Stimulated activated CD4-positive, alpha-beta T cell treated with anti-CD3 and anti-CD28 coated beads, Interleukin-15, amount 100 ng/mL, for 24 hours (primary cell): ENCODE results near the gene PRR33.
"Not testable (repeated sequence)": the region's sequence is repeated elsewhere in the genome, so short reads cannot be mapped to it uniquely, and the experiment has no call there.

Experiments used
- DNase-seq: peaks from one replicate; pipeline ENCODE4 v3.0.0-alpha.2; 2020

The PRR33 gene

GRCh38 chr11:1888811-1889210 is 2.9 kb downstream of the PRR33 start:
- no peak for DNase-seq

DNA sequence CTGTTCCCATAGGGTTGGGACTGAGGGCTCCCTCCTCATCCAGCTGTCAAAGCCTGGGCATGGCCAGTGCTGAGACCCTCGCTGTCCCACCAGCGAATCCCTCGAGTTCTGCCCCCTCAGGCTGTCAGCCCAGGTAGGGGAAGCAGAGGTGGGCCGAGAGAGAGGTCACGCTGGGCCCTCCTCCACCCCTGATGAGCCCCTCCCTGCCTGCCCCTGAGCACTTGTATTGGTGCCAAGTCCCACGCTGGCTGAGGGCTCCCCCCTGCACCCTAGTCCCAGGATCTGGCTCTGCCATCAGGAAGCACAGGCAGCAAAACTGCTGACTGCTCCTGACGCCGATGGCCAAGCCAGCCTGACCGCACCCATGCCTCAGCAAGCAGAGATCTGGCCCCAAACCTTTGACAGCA is 3.3 kb downstream of the PRR33 start:
- DNase-seq = no peak

DNA sequence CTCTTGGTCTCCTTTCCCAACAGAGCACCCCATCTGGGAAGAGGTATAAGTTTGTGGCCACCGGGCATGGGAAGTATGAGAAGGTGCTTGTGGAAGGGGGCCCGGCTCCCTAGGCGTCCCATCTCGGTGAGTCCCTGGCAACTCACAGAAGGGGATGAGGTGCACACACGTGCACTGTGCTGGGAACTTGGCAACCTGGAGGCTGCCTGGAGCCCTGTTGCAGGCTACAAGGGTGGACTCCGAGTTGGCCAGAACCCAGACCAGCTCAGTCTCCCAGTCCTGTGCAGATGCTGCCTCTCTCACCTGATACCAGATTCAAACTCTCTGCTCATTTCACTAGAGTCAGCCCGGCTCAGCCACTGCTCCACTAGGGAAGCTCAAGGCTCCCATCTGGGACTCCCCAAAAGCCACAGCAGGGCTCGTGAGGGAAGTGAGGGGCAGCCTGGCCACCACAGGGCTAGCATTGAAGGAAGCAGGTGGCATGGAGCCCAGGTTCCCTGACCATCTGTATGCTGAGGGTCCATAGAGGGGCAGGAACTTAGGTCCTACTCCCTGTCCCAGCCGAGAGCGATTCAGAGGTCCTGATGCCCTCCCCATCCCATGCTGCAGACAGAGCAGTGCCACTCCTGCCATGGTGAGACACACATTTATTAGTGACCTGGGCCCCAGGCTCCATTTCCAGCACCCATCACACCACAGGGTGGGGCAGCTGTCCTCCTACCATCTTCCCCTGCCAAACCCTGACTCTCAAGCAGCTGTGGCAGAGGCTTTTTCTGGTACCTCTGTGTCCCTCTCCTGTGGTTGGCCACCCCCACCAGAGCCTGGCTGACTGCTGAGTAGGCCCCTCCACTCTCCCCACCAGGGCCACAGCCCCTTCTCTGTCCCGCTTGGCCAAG is 4.0 kb downstream of the PRR33 start:
- DNase-seq = no peak

DNA sequence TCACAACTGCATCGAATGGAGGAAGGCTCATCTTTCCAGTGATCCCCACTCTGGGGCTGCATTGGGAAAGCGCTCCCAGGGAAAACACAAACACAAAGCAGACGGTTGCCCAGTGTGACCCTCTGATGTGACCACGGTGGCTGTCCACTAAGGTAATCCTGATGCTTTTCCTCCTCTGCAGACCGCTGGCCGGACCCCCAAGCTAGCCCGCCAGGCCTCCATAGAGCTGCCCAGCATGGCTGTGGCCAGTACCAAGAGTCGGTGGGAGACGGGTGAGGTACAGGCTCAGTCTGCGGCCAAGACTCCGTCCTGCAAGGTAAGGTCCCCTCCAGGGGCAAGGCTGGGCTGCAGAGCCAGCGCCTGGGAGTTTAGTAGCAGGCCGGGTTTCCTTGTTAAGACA is 5.1 kb downstream of the PRR33 start:
- DNase-seq = not testable (repeated sequence)

DNA sequence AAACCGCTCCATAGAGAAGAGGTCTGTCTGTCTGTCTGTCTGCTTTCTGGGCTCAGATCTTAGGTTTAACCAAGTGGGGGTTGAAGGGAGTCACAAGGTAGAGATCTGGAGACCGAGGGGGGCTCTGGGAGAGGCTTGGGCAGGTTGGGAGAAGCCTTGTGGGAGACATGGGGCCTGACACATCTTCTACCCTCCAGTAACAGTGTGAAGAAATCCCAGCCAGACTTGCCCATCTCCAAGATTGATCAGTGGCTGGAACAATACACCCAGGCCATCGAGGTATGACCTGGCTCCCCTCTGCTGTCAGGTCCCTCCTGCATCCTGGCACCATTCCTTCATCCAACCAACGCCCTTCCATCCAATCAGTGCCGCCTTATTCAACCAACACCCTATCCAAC is 7.4 kb downstream of the PRR33 start:
- DNase-seq = no peak

GRCh38 chr11:1883346-1884302 is 8.1 kb downstream of the PRR33 start:
- DNase-seq = no peak

DNA sequence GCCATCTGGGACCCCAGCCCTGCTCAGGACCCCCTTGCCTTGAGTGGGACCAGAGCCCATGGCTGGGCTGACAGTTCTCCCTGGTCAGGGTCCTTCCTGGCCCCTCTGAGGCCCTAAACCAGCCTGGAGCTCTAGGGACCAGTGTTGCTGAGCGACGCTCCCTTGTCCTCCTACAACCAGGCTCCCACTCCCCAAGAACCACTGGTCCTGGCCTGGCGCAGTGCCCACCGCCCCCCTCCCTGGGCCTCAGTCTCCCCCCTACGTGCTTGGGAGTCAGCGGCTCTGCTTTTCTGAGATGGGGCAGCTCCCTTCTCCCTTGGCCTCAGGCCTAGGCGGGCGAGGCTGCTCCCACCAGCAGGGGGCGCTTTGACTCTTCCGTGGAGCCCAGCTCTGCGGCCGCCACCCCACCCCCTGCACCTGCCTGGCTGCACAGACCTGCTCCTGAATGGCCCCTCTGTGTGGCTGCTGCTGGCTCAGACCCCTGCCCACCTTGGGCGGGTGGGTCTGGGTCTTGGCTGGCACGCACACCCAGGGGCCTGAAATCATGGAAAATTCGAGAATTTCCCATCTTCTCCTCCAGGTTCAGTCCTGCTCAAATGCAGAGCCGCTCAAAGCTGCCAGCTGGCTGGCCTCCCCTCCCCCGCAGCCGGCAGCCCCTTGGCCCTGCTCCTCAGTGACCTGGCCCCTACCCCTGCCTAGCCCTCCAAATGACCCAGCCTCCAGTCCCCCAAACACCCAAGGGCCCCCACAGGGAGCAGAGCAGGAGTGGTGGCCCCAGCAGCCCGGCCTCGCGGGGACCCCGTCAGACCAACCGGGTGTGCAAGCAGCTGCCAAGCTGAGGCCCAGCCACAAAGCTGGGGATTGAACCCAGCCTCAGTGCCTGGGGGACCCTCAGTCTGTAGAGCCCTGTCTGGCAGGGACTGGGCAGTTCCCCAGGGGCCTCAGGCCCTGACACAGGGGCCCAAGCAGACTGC is 9.1 kb downstream of the PRR33 start:
- peak; percentile 88 for DNase-seq

GRCh38 chr11:1881442-1882264 is 10.0 kb downstream of the PRR33 start:
- DNase-seq = no peak

GRCh38 chr11:1880746-1881441 is 10.8 kb downstream of the PRR33 start:
- no peak for DNase-seq

DNA sequence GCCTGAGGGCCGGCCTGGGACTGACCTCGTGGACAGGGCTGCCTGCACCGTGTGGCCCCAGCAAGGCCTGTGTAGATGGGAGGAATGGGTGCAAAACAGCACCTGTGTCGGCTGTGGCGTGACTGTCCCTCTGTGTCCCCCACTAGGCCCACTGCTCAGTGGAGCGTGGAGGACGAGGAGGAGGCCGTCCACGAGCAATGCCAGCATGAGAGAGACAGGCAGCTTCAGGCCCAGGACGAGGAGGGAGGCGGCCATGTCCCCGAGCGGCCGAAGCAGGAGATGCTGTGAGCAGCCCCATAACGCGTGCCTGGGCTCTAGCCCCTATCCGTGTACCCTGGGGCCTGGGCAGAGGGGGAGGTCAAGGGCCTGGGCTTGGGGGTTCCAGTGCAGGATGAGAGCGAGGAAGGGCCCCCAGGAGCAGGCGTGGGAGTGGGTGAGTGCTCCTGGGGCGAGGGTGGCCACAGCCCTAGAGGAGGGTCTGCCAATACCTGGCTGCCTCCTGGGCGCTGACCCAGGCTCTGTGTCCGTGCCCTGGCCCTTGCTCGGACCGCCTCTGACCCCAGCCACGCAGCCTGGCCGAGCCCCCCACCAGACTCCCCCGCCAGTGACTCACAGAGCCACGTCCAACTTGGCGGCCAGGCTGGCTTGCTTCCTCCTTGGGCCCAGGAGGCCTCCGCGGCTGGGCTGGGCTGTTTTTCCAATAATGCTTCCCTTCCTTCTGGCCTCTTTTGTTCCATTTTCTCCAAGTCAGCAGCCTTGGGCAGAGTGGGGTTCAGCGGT is 11.6 kb downstream of the PRR33 start:
- DNase-seq = no peak

GRCh38 chr11:1879342-1879940 is 12.3 kb downstream of the PRR33 start:
- DNase-seq = no peak

DNA sequence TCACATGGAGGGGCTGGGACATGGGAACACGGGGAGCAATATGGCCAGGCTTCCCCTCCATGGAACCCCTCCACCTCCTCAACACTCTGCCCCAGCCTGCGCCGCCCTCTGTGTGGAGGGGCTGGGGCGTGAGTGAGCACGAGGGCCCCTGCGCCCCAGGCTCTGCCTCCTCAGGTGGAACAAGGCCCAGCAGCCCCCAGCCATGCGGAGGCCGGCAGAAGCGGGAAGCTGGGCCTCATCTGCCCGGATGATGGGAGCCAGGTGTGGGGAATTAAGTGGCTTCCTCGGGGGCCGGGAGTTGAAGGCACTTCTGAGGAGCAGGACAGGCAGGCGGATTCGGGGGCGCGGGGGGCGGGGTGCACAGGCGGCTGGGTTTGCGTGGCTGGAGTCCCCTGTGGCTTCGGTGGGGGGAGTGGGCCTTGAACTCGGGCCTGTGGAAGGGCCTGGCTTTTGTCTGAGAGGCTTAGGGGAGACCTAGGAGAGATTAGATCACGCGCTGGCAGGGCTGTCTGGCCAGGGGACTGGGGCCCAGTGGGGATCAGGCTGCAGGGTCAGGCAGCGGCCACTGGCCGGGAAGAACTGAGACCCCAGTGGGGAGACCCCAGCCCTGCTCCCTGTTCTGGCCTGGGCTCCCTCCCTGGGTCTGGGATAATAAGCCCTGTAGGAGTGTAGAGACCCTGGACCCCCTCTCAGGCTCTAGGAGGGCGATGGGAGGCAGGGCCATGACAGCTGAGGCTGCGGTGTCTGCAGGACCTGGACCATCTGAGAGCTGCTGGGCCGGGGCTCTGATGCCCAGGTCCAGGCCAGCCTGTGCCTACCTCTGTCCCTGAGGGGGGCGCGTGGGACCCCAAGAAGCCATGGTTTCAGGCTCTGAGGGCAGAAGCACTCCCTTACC is 13.3 kb downstream of the PRR33 start:
- DNase-seq = no peak

DNA sequence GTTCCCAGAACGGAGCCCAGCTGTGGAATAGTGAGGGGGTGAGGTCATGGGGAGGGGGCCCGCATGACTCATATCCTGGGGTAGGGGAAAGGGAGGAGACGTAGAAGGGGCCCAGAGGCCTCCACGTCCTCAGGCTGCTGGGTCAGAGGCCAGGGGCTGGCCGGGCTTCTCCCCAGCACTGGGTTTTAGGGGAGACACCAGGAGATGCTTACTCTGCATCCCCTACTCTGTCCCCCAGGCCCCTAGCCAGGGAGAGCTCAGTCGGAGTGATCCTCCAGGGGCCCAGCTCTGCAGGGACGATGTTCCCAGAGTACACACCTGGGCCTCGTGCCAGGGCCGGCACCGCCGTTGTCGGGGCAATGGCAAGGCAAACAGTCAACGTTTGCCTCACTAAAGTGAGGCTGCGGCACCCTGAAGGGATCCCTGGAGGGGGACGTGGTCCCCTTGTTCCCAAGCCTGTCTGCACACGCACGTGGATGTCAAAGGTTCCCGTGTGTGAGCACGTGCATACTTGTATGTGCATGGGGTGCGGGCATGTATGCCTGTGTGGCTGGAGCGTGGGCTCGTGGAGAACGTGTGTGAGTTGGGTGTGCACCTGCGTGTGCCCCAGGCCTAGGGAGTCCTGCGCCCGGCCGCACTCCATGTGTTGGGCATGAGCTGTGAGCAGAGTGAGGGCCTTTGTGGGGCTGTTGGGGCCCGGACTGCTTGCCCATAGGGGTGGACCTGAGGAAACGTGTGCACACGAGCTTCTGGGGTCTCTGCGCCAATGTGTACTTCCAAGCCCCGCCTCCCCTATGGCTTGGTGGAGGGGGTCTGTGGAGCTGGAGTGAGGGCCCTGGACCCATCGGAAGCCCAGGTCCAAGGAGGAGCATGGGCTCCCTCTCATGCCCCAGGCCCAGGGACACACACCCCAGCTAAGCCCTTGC is 14.2 kb downstream of the PRR33 start:
- no peak for DNase-seq

DNA sequence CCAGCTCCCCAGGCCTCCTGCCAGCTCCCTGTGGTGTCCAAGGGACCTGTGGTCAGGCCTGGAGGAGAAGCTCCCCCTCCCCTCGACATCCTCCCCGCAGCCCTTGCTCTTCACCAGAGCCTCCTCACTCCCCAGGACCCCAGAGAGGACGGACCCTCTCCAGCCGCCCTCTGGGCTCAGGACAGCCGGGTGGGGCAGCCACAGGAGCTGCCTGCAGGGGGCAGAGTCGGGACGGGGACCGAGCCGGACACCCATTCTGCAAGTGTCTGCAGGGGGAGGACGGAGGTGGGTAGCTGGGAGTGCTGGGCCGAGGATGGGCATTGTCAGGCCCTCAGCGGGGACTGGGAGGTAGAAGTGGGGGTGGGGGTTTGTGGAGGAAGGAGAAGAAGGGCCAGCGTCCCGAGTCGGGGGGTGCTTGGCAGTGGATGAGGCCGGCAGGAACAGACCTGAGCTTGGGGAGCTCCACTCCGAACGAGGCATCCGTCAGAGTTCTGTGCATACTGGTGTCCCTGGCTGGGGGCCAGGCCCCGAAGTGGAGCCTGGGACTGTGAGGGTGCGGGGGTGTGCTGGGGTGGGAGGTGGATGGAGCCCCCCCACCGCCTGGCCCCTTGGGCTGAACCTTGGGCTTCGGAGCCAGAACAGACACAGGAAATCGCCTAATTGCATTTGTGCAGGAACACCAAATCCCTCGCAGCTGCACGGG is 15.2 kb downstream of the PRR33 start:
- peak; percentile 36 for DNase-seq

- DNase-seq = not testable (repeated sequence)
Measured at GRCh38 chr11:1875851-1876301, 15.8 kb downstream of the PRR33 start.

DNA sequence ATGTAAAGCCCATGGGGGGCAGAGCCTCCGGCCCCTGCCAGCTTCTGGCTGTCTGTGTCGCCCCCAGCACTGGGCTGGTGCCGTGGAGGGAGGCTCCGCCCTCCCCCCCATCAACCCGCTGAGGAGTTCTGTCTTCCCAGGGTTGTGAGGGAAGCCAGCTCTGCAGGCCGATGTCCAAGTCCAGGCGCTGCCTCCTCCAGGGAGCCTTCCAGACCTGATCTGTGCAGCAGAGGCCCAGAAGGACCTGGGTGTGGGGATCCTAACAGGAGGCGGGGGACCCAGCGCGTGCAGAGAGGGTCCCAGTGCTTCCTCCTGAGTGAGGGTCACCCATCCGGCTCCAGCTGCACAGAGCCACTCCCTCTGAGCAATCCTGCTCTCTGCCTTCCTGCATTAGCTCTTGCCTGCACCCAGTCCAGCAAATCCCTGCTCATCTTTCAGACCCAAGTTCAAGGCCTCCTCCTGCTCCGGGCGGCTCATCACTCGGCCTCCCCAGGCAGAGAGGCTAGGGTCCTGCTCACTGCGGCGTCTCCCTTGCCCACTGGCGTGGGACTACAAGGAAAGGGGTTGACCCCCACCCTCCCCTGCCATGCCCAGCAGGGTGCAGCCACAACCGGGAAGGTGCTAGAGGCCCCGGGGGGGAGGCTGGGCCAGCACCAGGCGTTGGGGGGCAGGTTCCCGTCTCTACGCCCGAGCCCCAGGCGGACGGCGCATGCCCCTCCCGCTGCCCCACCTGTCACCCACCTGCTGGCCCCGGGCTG is 16.4 kb downstream of the PRR33 start:
- no peak for DNase-seq
